Motor neuron (in vitro differentiated cells): ENCODE results near the gene RADIL. TPM values are rescaled to one million over a fixed set of nuclear protein-coding genes. Genes with fewer than 3 reads are reported as not detected.
"Not testable (repeated sequence)": the region's sequence is repeated elsewhere in the genome, so short reads cannot be mapped to it uniquely, and the experiment has no call there.

Experiments used
- ATAC-seq, 8 experiments: fragments of 200-7000 bp; cut with Tn5 transposase; replicated peaks in 6 of 8; 2 replicates each; pipeline ENCODE4 v1.8.0; 2021; ENCODE audit warnings: mild to moderate bottlenecking in 8 of 8, moderate library complexity in 8 of 8
- H3K27ac ChIP-seq, 2 donors: fragments of 250-450 bp; sonication (Bioruptor Pico); 2 replicates each; pipeline ENCODE4 v1.9.0; 2021; ENCODE audit warnings: antibody characterized with exemption in 2 of 2, mild to moderate bottlenecking in 2 of 2, moderate library complexity in 1 of 2
- H3K4me1 ChIP-seq, 2 donors: fragments of 250-450 bp; sonication (Bioruptor Pico); replicated peaks in 1 of 2; 2 replicates each; pipeline ENCODE4 v1.6.1; 2021; ENCODE audit warnings: antibody characterized with exemption in 2 of 2, mild to moderate bottlenecking in 2 of 2, moderate library complexity in 1 of 2
- H3K4me3 ChIP-seq, 5 donors: fragments of 250-450 bp; sonication (Bioruptor Pico); 2 replicates each; pipeline ENCODE4 v1.9.0; 2021; ENCODE audit warnings: antibody characterized with exemption in 5 of 5, mild to moderate bottlenecking in 5 of 5, moderate library complexity in 4 of 5
- WGBS, 10 experiments: fragments of 450-650 bp; shearing (Covaris generic); methylation state at CpG; one replicate each; pipeline ENCODE4 v1.0.0; 2022; 5-methylcytosine and 5-hydroxymethylcytosine counted together
- in situ Hi-C, 9 experiments: fragments of 400-800 bp; cut with MboI; loops; one replicate each; pipeline ENCODE4 v1.15.0; 2021; ENCODE audit warnings: low sequenced_read_pairs in 9 of 9, low pct_unique_long_range_greater_than_20kb in 2 of 9; ENCODE audit not compliant: unreplicated experiment in 9 of 9
- total RNA-seq, 8 experiments: library from RNA; unstranded; fragments of 300-600 nt; gene quantifications; 2 replicates each; pipeline versions ENCODE4 v1.2.3 to v1.2.4, GENCODE V29; 2022

The RADIL gene
- total RNA-seq, 8 experiments from 2014 or later: 0.15 to 7.7 (median 4.6) TPM

GRCh38 chr7:4893929-4894475 lies 10.5 kb upstream of the RADIL start:
- in situ Hi-C loops: no loop called here
- H3K4me3 ChIP-seq: no peak overlapping the region
- 20 to 100% (median 90%) methylated on average over 1 to 7 of the region's 8 CpGs; no CpG with 5 or more reads in 1 of the 10 experiments for WGBS, 10 experiments
- ATAC-seq: no peak
- H3K4me1 ChIP-seq: no peaks in the 10 kb centered on the region
- no peak overlapping the region for H3K27ac ChIP-seq

DNA sequence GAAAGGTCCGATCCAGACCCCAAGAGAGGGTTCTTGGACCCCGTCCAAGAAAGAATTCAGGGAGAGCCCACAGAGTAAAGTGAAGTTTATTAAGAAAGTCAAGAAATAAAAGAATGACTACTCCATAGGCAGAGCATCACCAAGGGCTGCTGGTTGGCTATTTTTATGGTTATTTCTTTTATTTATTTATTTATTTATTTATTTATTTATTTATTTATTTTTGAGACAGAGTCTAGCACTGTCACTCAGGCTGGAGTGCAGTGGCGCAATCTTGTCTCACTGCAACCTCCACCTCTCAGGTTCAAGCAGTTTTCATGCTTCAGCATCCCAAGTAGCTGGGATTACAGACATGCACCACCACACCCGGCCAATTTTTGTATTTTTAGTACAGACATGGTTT lies 9.7 kb upstream of the RADIL start:
- WGBS, 10 experiments: 44 to 100% (median 86%) methylated on average over 1 to 4 of the region's 4 CpGs
- H3K4me3 ChIP-seq, ATAC-seq, H3K4me1 ChIP-seq, in situ Hi-C loops, H3K27ac ChIP-seq: not testable (repeated sequence)

- ATAC-seq, H3K4me1 ChIP-seq, H3K4me3 ChIP-seq, in situ Hi-C loops, H3K27ac ChIP-seq: not testable (repeated sequence)
- 10 to 100% (median 68%) methylated on average over 1 to 2 of the region's 2 CpGs; no CpG with 5 or more reads in 1 of the 10 experiments for WGBS, 10 experiments
Observed at GRCh38 chr7:4891522-4891921, 8.0 kb upstream of the RADIL start.

DNA sequence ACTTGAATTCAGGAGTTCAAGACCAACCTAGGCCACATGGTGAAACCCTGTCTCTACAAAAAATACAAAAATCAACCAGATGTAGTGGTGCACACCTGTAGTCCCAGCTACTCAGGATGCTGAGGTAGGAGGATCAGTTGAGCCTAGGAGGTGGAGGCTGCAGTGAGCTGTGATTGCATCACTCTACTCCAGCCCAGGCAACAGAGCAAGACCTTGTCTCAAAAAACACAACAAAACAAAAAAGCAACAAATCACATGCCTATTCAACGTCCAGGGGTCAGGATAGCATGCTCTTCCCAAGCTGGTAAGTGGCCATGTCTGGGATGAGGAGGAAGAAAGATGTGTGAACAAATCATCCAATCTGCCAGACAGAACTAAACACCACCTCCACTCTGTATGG lies 6.2 kb upstream of the RADIL start:
- ATAC-seq: peak in 1 of 8 experiments; percentile 40
- Histone ChIP-seq H3K4me3 (no peak overlapping the region), H3K4me1 (no peaks in the 10 kb centered on the region), H3K27ac (no peak overlapping the region)
- in situ Hi-C loops: no loop called here
- 0 to 71% (median 48%) methylated on average over 1 of the region's 1 CpG; no CpG with 5 or more reads in 6 of the 10 experiments for WGBS, 10 experiments

GRCh38 chr7:4888161-4888560 lies 4.6 kb upstream of the RADIL start:
- Histone ChIP-seq H3K27ac (no peak overlapping the region), H3K4me1 (no peaks in the 10 kb centered on the region), H3K4me3 (no peak overlapping the region)
- in situ Hi-C loops: no loop called here
- WGBS, 10 experiments: 8 to 100% (median 60%) methylated on average over 1 to 3 of the region's 3 CpGs; no CpG with 5 or more reads in 4 of the 10 experiments
- ATAC-seq: no peak

DNA sequence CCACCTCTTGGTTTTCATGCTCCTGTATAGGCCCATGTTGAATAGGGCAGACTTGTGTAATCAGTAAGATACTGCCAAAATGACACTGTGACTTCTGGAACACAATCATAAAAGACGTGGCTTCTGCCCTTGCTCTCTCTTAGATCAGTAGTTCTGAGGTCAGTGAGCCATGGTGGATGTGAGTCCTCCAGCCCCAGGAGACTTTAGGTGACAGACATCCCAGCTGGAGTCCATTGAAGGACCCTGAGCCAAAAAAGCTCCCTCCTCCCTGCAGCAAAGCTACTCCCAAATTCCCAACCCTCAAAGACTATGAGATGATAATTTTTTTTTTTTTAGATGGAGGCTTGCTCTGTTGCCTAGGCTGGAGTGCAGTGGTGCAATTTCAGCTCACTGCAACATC lies 3.2 kb upstream of the RADIL start:
- H3K4me3 ChIP-seq: no peak overlapping the region

GRCh38 chr7:4885317-4885807 lies 1.8 kb upstream of the RADIL start:
- Histone ChIP-seq H3K27ac (no peak overlapping the region), H3K4me1 (peaks cover 5 to 9% of the 10 kb centered on the region in 2 donors), H3K4me3 (no peak overlapping the region)
- in situ Hi-C loops: no loop called here
- WGBS, 10 experiments: 47 to 100% (median 85%) methylated on average over 3 to 6 of the region's 7 CpGs; no CpG with 5 or more reads in 2 of the 10 experiments
- ATAC-seq: no peak

More for the DNA sequence above, 3.2 kb upstream of the RADIL start:
- in situ Hi-C loops: no loop called here
- Histone ChIP-seq H3K27ac (no peak overlapping the region), H3K4me1 (peaks cover 2 to 3% of the 10 kb centered on the region in 2 donors)
- 0 to 50% methylated on average over 1 of the region's 1 CpG; no CpG with 5 or more reads in 8 of the 10 experiments for WGBS, 10 experiments
- ATAC-seq: no peak

GRCh38 chr7:4884164-4884563 lies 648 bp upstream of the RADIL start:
- WGBS, 10 experiments: 29 to 100% (median 81%) methylated on average over 3 to 10 of the region's 10 CpGs; no CpG with 5 or more reads in 3 of the 10 experiments
- H3K27ac ChIP-seq: no peak overlapping the region
- peaks cover 17 to 19% of the 10 kb centered on the region in 2 donors for H3K4me1 ChIP-seq
- ATAC-seq: no peak
- in situ Hi-C loops: no loop called here
- no peak overlapping the region for H3K4me3 ChIP-seq

DNA sequence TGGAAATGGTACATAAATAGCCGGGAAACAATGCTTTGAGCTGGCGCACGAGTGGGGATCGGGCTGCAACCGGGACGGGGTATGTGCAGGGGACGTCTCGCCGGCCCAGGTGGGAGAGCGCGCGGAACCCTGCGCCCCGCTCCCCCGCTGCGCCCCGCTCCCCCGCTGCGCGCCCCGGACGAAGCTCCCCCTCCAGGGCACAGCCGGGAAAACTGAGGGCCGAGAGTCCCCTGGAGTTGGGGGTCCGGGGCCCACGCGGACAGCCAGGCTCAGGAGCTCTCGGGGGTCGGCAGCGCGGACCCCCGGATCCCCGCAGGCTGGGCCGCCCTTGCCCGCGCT lies 514 bp downstream of the RADIL start:
- 0% methylated on average over 1 to 2 of the region's 36 CpGs; no CpG with 5 or more reads in 8 of the 10 experiments for WGBS, 10 experiments

GRCh38 chr7:4882169-4883032 lies 1.1 kb downstream of the RADIL start:
- H3K27ac ChIP-seq: peak overlapping the region; percentile 66 to 71
- peak overlapping the region; percentile 55 to 97 (median 63) for H3K4me3 ChIP-seq
- WGBS, 10 experiments: 0 to 20% (median 4%) methylated on average over 2 to 23 of the region's 35 CpGs; no CpG with 5 or more reads in 1 of the 10 experiments
- in situ Hi-C loops: no loop called here
- peak; percentile 43 to 83 (median 61) for ATAC-seq
- H3K4me1 ChIP-seq: peaks cover 17 to 19% of the 10 kb centered on the region in 2 donors

More for the DNA sequence above, 514 bp downstream of the RADIL start:
- Histone ChIP-seq H3K4me3 (peak overlapping the region; percentile 55 to 97 (median 63)), H3K4me1 (peaks cover 17 to 19% of the 10 kb centered on the region in 2 donors), H3K27ac (peak overlapping the region; percentile 66 to 71)
- ATAC-seq: peak in 6 of 8 experiments; percentile 2 to 31 (median 18)
- in situ Hi-C loops: no loop called here

DNA sequence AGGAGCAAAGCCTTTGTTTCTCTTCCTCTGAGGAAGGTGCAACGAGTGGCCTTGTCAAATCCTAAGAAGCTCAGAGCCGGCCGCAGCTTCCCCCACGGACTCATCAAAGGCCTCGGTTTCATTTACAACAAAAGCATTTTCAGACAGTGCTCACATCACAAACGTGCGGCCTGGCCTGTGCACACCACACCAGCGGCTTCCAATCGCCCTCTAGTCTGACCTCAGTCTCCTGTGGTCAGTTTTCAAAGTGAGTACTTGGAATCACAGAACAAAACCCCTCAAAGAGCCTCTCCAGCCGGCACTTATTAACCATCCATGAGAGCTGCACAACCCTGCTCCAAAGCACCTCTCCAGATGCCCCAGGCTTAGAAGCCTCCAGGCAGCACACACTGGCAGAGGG lies 3.3 kb downstream of the RADIL start:
- 0 to 93% (median 33%) methylated on average over 1 to 6 of the region's 10 CpGs; no CpG with 5 or more reads in 1 of the 10 experiments for WGBS, 10 experiments
- peak overlapping the region in 1 of 5 donors; percentile 16 for H3K4me3 ChIP-seq
- H3K4me1 ChIP-seq: peaks cover 17 to 19% of the 10 kb centered on the region in 2 donors
- peak overlapping the region in 1 of 2 donors; percentile 11 for H3K27ac ChIP-seq
- ATAC-seq: no peak
- in situ Hi-C loops: no loop called here

DNA sequence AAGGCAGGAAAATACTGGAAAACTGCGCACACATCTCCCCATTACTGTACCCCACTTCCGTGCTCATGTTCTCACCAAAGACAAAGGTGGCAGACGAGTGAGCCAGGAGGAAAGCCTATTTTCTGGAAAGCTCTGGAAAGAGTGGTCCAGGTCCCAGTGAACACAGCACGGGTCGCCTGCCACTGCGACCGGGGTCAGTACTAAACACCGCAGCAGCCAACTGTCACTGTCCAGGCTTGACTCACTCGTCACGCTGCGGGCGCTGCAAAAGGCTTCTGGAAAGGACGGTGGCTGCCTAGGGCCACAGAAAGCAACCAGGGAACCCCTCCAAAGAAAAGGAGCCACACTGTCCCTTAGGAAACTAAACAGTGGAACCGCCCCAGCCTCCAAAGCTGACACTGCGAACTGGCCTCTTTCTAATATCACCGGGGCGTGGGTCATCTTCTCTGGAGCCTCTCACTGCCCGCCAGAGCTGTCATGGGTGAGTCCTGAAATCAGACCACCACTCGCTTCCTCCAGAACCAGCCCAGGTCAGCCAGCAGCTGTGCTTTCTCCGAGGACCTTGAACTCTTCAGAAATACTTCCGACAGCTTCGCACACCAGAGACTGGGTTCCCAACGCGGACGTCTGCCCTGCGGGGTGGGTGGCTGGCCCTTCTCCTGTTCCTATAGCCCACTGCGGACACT lies 4.0 kb downstream of the RADIL start:
- Histone ChIP-seq H3K4me3 (no peak overlapping the region), H3K27ac (no peak overlapping the region), H3K4me1 (peaks cover 17 to 19% of the 10 kb centered on the region in 2 donors)
- in situ Hi-C loops: no loop called here
- 80 to 96% (median 85%) methylated on average over 2 to 11 of the region's 27 CpGs; no CpG with 5 or more reads in 4 of the 10 experiments for WGBS, 10 experiments
- no peak for ATAC-seq
